IPS-11a (cell line): ENCODE results near the gene CD164L2.

Experiments
- H3K4me3 ChIP-seq: one replicate; pipeline ENCODE4 v1.5.1; 2013; ENCODE audit warnings: low read depth, low read length, control low read depth

CD164L2 gene

DNA sequence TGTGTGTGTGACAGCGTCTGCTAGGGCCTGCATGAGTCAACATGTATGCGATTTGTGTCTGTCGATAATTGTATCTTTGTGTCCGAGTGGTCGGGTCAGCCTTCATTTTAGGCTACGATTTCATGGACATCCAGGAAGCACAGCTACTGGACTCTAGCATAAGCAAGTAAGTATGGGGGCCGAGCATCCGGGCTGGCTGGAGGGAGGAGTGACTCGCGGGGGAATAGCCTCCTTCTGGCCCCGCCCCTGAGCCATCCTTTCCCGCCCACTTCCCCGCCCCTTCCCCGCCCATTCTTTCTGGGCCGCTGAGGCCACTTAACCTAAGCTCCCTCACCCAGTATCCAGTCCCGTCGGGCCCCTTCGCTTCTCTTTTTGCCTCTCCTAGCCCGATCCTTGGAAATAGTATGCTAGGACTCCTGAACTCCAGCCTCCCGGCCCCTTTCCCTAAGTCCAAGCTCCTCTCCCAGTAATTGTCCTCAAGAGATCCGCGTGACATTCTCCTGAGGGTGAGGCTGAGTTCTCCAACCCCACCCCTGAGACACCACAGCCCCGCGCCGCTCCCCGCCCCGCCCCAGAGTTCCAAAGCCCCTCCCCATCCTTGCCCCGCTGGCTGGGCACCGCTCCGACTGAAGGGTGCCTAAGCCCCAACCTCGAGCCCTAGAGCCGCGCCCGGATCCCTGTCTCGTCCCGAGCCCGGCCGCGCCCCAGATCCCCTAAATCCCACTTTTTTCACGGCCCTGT, 17.6 kb downstream of the CD164L2 start:
- H3K4me3 ChIP-seq = peak overlapping the region; percentile 51

- no peak overlapping the region for H3K4me3 ChIP-seq
Measured at GRCh38 chr1:27364696-27365371, 18.3 kb downstream of the CD164L2 start.

GRCh38 chr1:27363766-27364695, 19.1 kb downstream of the CD164L2 start:
- H3K4me3 ChIP-seq = no peak overlapping the region

DNA sequence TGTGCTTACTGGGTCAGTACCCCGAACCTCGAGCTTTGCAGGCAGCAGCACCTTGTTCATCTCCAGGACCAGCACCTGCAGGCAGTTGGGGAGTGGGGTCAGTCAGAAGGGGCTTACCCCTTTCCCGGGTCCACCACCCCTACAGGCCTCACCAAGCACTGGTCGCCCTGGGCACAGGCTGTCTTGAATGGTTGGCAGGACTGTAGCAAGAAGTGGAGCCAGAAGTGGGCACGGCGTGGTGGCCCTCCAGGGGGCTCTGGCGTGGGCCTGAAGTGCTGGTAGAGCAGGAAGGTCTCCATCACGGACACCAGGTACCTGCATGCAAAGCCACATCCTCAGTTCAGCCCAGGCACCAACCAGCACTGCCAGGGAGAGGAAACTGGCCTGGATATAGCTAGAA, 21.6 kb downstream of the CD164L2 start:
- no peak overlapping the region for H3K4me3 ChIP-seq

GRCh38 chr1:27361044-27361402, 22.1 kb downstream of the CD164L2 start:
- peak overlapping the region; percentile 61 for H3K4me3 ChIP-seq

GRCh38 chr1:27360159-27361043, 22.7 kb downstream of the CD164L2 start:
- H3K4me3 ChIP-seq = peak overlapping the region; percentile 61

GRCh38 chr1:27359822-27360158, 23.3 kb downstream of the CD164L2 start:
- H3K4me3 ChIP-seq = peak overlapping the region; percentile 21

DNA sequence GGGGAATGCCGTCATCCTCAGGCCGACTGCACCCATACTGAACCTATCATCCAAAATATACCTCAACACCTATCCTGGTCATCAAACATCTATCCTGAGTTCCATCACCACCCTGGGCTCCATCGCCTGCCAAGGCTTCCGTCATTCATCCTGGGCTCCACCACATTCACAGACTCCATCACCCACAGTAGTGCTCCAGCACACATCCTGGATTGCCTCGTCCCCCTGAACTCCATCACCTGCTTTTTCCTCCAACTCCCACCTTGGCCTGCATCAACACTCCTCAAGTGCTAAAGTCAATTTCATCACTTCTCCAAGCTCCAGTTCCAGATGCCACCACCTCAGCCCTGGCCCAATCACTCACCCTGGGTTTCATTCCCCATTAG, 24.2 kb downstream of the CD164L2 start:
- H3K4me3 ChIP-seq = no peak overlapping the region

DNA sequence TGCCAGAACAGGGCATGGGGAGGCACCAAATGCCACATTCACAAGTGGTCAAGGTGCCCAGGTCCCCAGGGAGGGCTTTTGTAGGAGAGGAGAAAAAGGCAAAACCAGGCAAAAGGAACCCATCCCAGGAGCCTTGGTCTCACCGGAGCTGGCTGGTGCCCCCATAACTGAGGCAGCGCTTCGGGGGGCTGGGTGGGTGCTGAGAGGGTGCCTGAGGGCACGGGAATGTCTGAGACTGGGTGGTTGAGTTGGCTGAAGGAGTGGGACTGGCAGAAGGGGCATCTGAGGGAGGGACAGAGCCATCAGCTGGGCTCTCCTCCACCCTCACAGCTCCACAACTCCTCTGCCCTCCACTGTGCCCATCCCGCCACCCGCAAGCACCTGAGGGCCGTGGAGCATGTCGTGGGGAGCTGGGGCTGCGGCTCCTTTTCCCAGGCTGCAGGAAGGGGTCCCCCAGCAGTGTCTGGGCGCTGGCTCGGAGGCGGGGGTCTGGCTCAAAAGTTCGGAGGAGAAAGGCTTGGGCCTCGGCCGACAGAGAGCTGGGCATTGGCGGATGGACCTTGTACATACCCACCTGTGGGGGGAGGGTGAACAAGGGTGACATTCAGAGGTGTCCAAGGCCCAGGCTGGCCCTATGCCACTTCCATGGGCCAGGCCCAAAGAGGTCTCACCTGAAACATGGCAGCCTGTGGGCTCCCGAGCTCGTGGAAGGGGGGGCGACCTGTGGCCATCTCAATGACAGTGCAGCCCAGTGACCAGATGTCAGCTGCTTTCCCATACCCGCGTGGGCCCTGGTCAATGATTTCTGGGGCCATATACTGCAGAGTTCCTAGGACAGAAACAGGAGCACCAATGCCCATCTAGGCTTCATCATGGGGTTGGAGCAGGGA, 24.9 kb downstream of the CD164L2 start:
- no peak overlapping the region for H3K4me3 ChIP-seq

GRCh38 chr1:27357281-27358037, 25.7 kb downstream of the CD164L2 start:
- no peak overlapping the region for H3K4me3 ChIP-seq

GRCh38 chr1:27356619-27357280, 26.4 kb downstream of the CD164L2 start:
- H3K4me3 ChIP-seq = no peak overlapping the region

- H3K4me3 ChIP-seq = no peak overlapping the region
Measured at GRCh38 chr1:27356277-27356618, 26.9 kb downstream of the CD164L2 start.

DNA sequence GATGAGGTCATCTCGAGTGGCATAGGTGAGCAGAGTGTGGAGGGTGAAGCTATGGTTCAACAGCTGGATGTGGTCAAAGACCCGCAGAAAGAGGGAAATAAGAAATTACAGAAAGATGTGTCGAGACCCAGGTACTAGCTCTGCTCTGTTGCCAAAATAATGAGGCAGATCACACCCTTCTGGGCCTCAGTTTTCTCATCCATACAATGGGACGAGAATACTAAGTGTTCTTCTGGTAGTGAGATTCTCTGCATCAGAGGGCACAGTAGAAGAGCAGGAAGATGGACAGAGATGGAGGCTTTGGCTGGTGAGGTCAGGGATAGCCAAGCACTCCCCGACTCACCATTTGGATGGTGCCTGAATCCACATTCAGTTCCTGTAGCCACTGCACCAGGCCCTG, 27.4 kb downstream of the CD164L2 start:
- no peak overlapping the region for H3K4me3 ChIP-seq

DNA sequence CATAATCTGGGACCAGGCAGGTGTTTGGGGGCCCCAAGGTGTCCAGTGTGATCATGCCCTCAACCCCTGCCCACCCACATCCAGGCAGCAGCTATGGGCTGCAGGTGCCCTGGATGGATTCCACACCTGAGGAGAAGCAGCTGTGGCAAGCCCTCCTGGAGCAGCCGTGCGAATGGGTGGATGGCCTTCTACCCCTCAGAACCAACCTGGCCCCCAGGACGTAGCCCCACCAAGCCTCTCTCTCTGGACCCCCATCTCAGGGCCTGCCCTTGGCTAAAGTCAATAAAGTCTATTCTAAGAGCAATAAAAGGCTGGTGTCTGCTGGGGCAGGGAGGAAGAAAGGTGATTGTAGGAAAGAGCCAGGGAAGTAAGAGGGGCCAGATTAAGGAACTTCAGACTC, 29.5 kb downstream of the CD164L2 start:
- no peak overlapping the region for H3K4me3 ChIP-seq

- no peak overlapping the region for H3K4me3 ChIP-seq
Measured at GRCh38 chr1:27353166-27353565, 30.0 kb downstream of the CD164L2 start.

GRCh38 chr1:27351541-27352107, 31.5 kb downstream of the CD164L2 start:
- H3K4me3 ChIP-seq = peak overlapping the region; percentile 8

DNA sequence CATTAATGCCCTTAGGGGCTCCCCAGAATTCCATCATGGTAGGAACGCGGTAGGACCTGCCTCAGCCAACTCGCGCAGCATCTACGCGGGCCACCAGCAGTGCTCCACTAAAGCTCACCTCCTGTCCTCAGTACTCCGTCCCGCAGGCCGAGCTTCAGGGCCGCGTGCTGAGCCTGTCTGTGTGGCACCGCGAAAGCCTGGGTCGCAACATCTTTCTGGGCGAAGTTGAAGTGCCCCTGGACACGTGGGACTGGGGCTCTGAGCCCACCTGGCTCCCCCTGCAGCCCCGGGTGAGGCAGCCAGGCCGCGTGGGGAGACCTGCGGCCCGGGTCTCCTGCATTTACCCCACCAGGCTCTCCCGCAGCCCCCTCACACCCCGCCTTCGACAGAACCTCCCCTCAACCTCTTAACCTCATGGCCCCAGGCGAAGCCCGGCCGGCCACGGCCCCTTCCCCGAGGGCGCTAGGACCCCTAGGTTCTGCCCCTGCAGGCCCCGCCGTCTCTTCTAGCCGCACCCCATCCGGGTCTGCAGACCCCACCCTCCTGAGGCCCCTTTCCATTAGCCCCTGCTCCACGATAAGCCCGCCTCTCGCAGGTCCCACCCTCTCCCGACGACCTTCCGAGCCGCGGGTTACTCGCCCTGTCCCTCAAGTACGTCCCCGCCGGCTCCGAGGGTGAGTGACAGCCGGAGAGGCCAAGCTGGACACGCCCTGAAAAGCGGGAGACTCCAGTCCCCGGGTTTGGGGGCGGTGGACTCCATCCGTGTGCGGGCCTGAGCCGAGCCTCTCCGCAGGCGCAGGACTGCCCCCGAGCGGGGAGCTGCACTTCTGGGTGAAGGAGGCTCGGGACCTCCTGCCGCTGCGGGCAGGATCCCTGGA, 32.2 kb downstream of the CD164L2 start:
- peak overlapping the region; percentile 13 for H3K4me3 ChIP-seq
